Neuronal stem cell (in vitro differentiated cells): Measurements from ENCODE around the gene GTPBP4.

Experiments used
- DNase-seq: peaks from one replicate; pipeline ENCODE4 v3.0.0-alpha.2; 2013; ENCODE audit warnings: low spot score
- H2AFZ ChIP-seq: one replicate; pipeline ENCODE4 v1.6.1; 2013; ENCODE audit warnings: mild to moderate bottlenecking, low read length, inconsistent platforms
- H2AK5ac ChIP-seq: 2 replicates; pipeline ENCODE4 v1.6.1; 2013; ENCODE audit warnings: low read depth, mild to moderate bottlenecking, inconsistent platforms, low read length, moderate library complexity, mixed read lengths
- H2BK120ac ChIP-seq: 2 replicates; pipeline ENCODE4 v1.6.1; 2013; ENCODE audit warnings: low read depth, mild to moderate bottlenecking, inconsistent platforms, low read length, moderate library complexity, mixed read lengths
- H2BK12ac ChIP-seq: one replicate; pipeline ENCODE4 v1.6.1; 2013; ENCODE audit warnings: low read length, inconsistent platforms
- H2BK15ac ChIP-seq: 2 replicates; pipeline ENCODE4 v1.6.1; 2013; ENCODE audit warnings: mild to moderate bottlenecking, low read length, inconsistent platforms, mixed read lengths
- H2BK5ac ChIP-seq: one replicate; pipeline ENCODE4 v1.6.1; 2013; ENCODE audit warnings: inconsistent platforms, mild to moderate bottlenecking, low read length, moderate library complexity
- H3K14ac ChIP-seq: one replicate; pipeline ENCODE4 v1.6.1; 2013; ENCODE audit warnings: low read length, inconsistent platforms
- H3K18ac ChIP-seq: 2 replicates; pipeline ENCODE4 v1.6.1; 2013; ENCODE audit warnings: low read length, inconsistent platforms
- H3K23ac ChIP-seq: 2 replicates; pipeline ENCODE4 v1.6.1; 2013; ENCODE audit warnings: low read depth, mild to moderate bottlenecking, mixed read lengths, low read length, inconsistent platforms; ENCODE audit not compliant: poor library complexity
- H3K27ac ChIP-seq: replicated peaks from 3 replicates; pipeline ENCODE4 v1.5.1; 2013; ENCODE audit warnings: low read length, inconsistent platforms
- H3K27me3 ChIP-seq, 3 experiments: 2 replicates each; pipeline ENCODE4 v1.6.1; 2013; ENCODE audit warnings: low read length in 3 of 3, mild to moderate bottlenecking in 2 of 3, inconsistent platforms in 1 of 3, low read depth in 1 of 3, mixed read lengths in 1 of 3, moderate library complexity in 1 of 3; ENCODE audit not compliant: control insufficient read depth in 3 of 3, insufficient read depth in 3 of 3
- H3K36me3 ChIP-seq, 2 donors: replicated peaks in 1 of 2; 2 replicates each; pipeline ENCODE4 v1.6.1; 2013; ENCODE audit warnings: low read length in 2 of 2; ENCODE audit not compliant: control insufficient read depth in 2 of 2, insufficient read depth in 2 of 2
- H3K4ac ChIP-seq: 2 replicates; pipeline ENCODE4 v1.6.1; 2013; ENCODE audit warnings: inconsistent platforms, mild to moderate bottlenecking, low read length, moderate library complexity
- H3K4me1 ChIP-seq, 2 donors: 1 replicate in 1 of 2; 2 replicates in 1 of 2; pipeline ENCODE4 v1.6.1; 2013; ENCODE audit warnings: low read length in 2 of 2, low read depth in 1 of 2; ENCODE audit not compliant: control insufficient read depth in 2 of 2, insufficient read depth in 1 of 2
- H3K4me2 ChIP-seq: one replicate; pipeline ENCODE4 v1.6.1; 2013; ENCODE audit warnings: mild to moderate bottlenecking, low read length, inconsistent platforms; ENCODE audit not compliant: insufficient read depth, poor library complexity, severe bottlenecking
- H3K4me3 ChIP-seq, 2 donors: 2 replicates each; pipeline ENCODE4 v1.5.1; 2013; ENCODE audit warnings: low read length in 2 of 2, mild to moderate bottlenecking in 2 of 2, inconsistent platforms in 1 of 2, moderate library complexity in 1 of 2
- H3K79me1 ChIP-seq: one replicate; pipeline ENCODE4 v1.6.1; 2013; ENCODE audit warnings: low read depth, mild to moderate bottlenecking, inconsistent platforms, low read length, moderate library complexity
- H3K9ac ChIP-seq: one replicate; pipeline ENCODE4 v1.6.1; 2013; ENCODE audit warnings: mild to moderate bottlenecking, low read depth, low read length, inconsistent platforms; ENCODE audit not compliant: poor library complexity
- H3K9me3 ChIP-seq, 2 donors: replicated peaks in 1 of 2; 2 replicates each; pipeline versions ENCODE3 to v1.6.1; 2013; ENCODE audit warnings: low read length in 2 of 2, mild to moderate bottlenecking in 2 of 2, inconsistent platforms in 1 of 2, low read depth in 1 of 2, mixed read lengths in 1 of 2, moderate library complexity in 1 of 2; ENCODE audit not compliant: control insufficient read depth in 2 of 2, insufficient read depth in 1 of 2
- H4K8ac ChIP-seq: one replicate; pipeline ENCODE4 v1.6.1; 2013; ENCODE audit warnings: low read depth, mild to moderate bottlenecking, inconsistent platforms, low read length, moderate library complexity
- H4K91ac ChIP-seq: one replicate; pipeline ENCODE4 v1.6.1; 2013; ENCODE audit warnings: low read length, low read depth, mild to moderate bottlenecking, inconsistent platforms; ENCODE audit not compliant: poor library complexity
- WGBS, 2 donors: extraction: QIAGEN DNeasy Blood & Tissue Kit; methylation state at CpG; one replicate each; pipeline ENCODE4 v1.1.7; 2013; ENCODE audit warnings: missing lambda C conversion rate in 2 of 2, mixed read lengths in 1 of 2; ENCODE audit not compliant: insufficient read length in 2 of 2, insufficient replicate concordance in 1 of 2; ENCODE audit errors: extremely low coverage in 2 of 2; 5-methylcytosine and 5-hydroxymethylcytosine counted together

GTPBP4 gene

GRCh38 chr10:994836-995558 lies 6.8 kb downstream of the GTPBP4 start:
- no peaks in the 10 kb centered on the region for H3K4me1 ChIP-seq
- no peak overlapping the region for H3K4ac ChIP-seq
- no peak overlapping the region for H3K18ac ChIP-seq
- H2BK5ac ChIP-seq, result no peak overlapping the region
- no peak overlapping the region for H2AFZ ChIP-seq
- DNase-seq, result no peak
- no peak overlapping the region for H2BK15ac ChIP-seq
- no peaks in the 10 kb centered on the region for H3K9me3 ChIP-seq
- no peak overlapping the region for H4K8ac ChIP-seq
- peaks cover 2% of the 10 kb centered on the region for H3K79me1 ChIP-seq
- no peak overlapping the region for H4K91ac ChIP-seq
- no CpG with 5 or more reads among the region's 6 CpGs for WGBS, 2 donors
- no peak overlapping the region for H3K27ac ChIP-seq
- H2BK12ac ChIP-seq, result no peak overlapping the region
- H3K14ac ChIP-seq, result no peak overlapping the region
- no peak overlapping the region for H3K23ac ChIP-seq
- no peaks in the 10 kb centered on the region for H3K27me3 ChIP-seq
- no peak overlapping the region for H2BK120ac ChIP-seq
- no peak overlapping the region for H3K9ac ChIP-seq
- H2AK5ac ChIP-seq, result no peak overlapping the region
- H3K4me3 ChIP-seq, result no peak overlapping the region
- no peak overlapping the region for H3K4me2 ChIP-seq
- peaks cover 44 to 89% of the 10 kb centered on the region in 2 donors for H3K36me3 ChIP-seq

GRCh38 chr10:995559-995926 lies 7.3 kb downstream of the GTPBP4 start:
- H3K14ac ChIP-seq, result no peak overlapping the region
- no peak overlapping the region for H4K8ac ChIP-seq
- peaks cover 46 to 90% of the 10 kb centered on the region in 2 donors for H3K36me3 ChIP-seq
- H2BK120ac ChIP-seq, result no peak overlapping the region
- no peak overlapping the region for H4K91ac ChIP-seq
- peaks cover 2% of the 10 kb centered on the region for H3K79me1 ChIP-seq
- WGBS, 2 donors, result no CpG with 5 or more reads among the region's 7 CpGs
- H2AK5ac ChIP-seq, result no peak overlapping the region
- H3K4me2 ChIP-seq, result no peak overlapping the region
- H3K9ac ChIP-seq, result peak overlapping the region; percentile 22
- no peak overlapping the region for H2BK5ac ChIP-seq
- peaks cover under 1 to 3% of the 10 kb centered on the region in 2 donors for H3K9me3 ChIP-seq
- no peak overlapping the region for H3K27ac ChIP-seq
- no peak for DNase-seq
- no peak overlapping the region for H2BK12ac ChIP-seq
- H3K4ac ChIP-seq, result no peak overlapping the region
- no peaks in the 10 kb centered on the region for H3K27me3 ChIP-seq
- no peak overlapping the region for H3K4me3 ChIP-seq
- H2BK15ac ChIP-seq, result no peak overlapping the region
- H2AFZ ChIP-seq, result no peak overlapping the region
- H3K4me1 ChIP-seq, result no peaks in the 10 kb centered on the region
- no peak overlapping the region for H3K18ac ChIP-seq
- H3K23ac ChIP-seq, result no peak overlapping the region

- DNase-seq, result no peak
- Histone ChIP-seq H2BK12ac (no peak overlapping the region), H3K9ac (no peak overlapping the region), H3K18ac (no peak overlapping the region), H3K79me1 (peaks cover 2% of the 10 kb centered on the region), H3K23ac (no peak overlapping the region), H2AK5ac (no peak overlapping the region), H2BK15ac (no peak overlapping the region), H3K9me3 (peaks cover 3 to 7% of the 10 kb centered on the region in 2 donors), H3K4me3 (no peak overlapping the region), H3K4me2 (no peak overlapping the region), H2BK5ac (no peak overlapping the region), H4K8ac (no peak overlapping the region), H3K27ac (no peak overlapping the region), H3K36me3 (peaks cover 48 to 90% of the 10 kb centered on the region in 2 donors), H3K14ac (no peak overlapping the region), H3K4ac (no peak overlapping the region), H3K27me3 (no peaks in the 10 kb centered on the region), H2BK120ac (no peak overlapping the region), H3K4me1 (no peaks in the 10 kb centered on the region), H2AFZ (no peak overlapping the region), H4K91ac (no peak overlapping the region)
- no CpG with 5 or more reads among the region's 12 CpGs for WGBS, 2 donors
These were observed 7.8 kb downstream of the GTPBP4 start for GRCh38 chr10:996031-996430.

GRCh38 chr10:997266-998022 lies 9.2 kb downstream of the GTPBP4 start:
- Histone ChIP-seq H2AFZ (no peak overlapping the region), H3K4me3 (no peak overlapping the region), H3K14ac (no peak overlapping the region), H3K4me2 (no peak overlapping the region), H3K9ac (no peak overlapping the region), H4K91ac (no peak overlapping the region), H3K23ac (no peak overlapping the region), H2BK5ac (no peak overlapping the region), H3K27ac (no peak overlapping the region), H2BK12ac (no peak overlapping the region), H2AK5ac (no peak overlapping the region), H3K4me1 (no peaks in the 10 kb centered on the region), H3K36me3 (peaks cover 52 to 99% of the 10 kb centered on the region in 2 donors), H3K18ac (no peak overlapping the region), H2BK15ac (no peak overlapping the region), H4K8ac (no peak overlapping the region), H3K9me3 (peaks cover 3 to 19% of the 10 kb centered on the region in 2 donors), H3K4ac (no peak overlapping the region), H2BK120ac (no peak overlapping the region), H3K27me3 (no peaks in the 10 kb centered on the region), H3K79me1 (peaks cover 2% of the 10 kb centered on the region)
- DNase-seq, result no peak
- WGBS, 2 donors, result no CpG with 5 or more reads among the region's 19 CpGs
